ENCODE measurements around the gene L3MBTL4.

DNA sequence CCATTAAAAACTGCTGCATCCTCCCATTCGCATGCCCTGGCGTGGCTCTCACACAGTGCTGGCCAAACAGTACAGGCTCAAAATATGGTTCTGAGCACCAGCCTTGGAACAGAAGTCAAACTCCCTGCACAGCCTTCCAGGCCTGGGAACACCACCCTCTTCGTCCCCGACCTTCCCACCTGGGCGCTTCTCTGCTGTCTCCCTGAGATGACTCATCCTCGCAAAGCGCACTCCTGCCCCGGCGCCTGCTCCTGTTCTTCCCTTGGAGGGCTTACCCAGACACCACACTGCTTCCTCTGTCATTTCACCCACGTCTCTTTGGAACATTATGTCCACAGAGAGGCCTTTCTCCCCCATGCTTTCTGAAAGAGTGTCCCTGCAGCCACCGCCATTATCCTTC, 172.7 kb downstream of the L3MBTL4 start:
- TF ChIP-seq CTCF (conservative IDR thresholded peaks at IDR 0.05; ENCODE audit: low read length) (no peak), EZH2phosphoT487 (IDR thresholded peaks at IDR 0.05; ENCODE audit: borderline replicate concordance, low read depth, low read length) (no peak)
